ENCODE data around the gene PRAMEF1.
"Not testable (repeated sequence)": the region's sequence is repeated elsewhere in the genome, so short reads cannot be mapped to it uniquely, and the experiment has no call there.

PRAMEF1 gene

DNA sequence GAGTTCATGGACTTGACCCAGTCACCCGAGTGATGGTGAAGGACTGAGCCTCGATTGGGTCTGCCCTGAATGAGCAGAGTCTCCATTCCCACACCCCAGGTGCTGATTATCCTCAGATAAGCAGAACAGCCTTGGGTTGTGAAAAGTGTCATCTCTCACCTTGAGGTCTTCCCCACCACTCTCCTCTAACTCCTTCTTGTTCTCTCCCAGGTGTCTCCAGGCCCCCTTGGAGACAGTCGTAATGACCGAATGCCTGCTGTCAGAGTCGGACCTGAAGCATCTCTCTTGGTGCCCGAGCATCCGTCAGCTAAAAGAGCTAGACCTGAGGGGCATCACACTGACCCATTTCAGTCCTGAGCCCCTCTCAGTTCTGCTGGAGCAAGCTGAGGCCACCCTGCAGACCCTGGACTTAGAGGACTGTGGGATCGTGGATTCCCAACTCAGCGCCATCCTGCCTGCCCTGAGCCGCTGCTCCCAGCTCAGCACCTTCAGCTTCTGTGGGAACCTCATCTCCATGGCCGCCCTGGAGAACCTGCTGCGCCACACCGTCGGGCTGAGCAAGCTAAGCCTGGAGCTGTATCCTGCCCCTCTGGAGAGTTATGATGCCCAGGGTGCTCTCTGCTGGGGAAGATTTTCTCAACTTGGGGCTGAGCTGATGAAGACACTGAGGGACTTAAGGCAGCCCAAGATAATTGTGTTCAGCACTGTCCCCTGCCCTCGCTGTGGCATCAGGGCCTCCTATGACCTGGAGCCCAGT, 14.2 kb upstream of the PRAMEF1 start:
- no peak for DNase-seq (ENCODE audit: low spot score)

DNA sequence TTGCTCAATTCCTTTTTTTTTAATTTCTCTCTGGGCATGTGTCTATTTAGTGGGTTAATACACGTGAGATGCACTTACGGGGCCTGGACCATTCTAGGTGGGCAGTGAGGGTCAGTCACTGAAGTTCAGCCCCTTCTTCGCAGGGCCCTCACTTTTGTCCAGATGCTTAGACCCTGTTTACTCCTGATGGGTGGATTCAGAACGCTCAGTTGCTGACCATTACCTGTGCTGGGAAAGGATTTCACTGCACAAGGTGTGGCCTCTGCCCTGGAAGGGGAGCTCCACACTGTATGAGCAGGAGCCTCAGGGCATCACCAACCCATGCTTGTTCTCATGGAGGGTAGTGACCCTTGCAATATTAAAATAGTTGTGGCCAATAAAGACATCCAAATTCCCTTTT, 13.1 kb upstream of the PRAMEF1 start:
- DNase-seq (ENCODE audit: low spot score), result no peak

DNA sequence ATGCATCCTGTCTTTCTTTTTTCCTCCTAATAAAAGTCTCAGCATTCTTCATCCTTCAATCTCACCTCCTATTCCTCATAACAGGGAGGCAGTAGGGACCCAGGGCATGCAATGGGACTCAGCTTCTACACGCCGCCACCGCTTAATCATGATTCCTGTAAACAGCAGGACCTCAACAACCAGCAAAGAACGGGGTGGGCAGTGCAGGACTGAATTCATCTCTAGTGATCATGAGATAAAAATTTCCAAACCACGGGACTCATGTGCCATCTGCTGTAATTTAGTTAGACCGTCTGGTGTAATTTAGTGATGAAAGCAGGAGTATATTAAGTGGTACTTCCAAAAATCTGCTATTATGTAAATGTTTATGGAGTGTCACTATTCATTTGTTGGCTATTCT, 12.3 kb upstream of the PRAMEF1 start:
- no peak for DNase-seq (ENCODE audit: low spot score)

DNA sequence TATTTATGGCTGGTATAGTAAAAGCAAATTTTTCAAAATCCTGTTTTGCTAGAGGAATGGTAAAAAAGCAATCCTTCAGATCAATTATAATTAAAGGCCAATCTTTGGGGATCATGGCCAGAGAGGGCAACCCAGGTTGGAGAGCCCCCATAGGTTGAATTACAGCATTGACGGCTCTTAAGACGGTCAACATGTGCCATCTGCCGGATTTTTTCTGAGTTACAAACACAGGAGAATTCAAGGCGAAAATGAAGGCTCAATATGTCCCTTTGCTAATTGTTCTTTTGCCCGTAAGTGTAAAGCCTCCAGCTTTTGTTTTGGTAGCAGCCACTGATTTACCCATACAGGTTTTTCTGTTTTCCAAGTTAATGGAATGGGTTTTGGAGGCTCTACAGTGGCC, 9.7 kb upstream of the PRAMEF1 start:
- DNase-seq (ENCODE audit: low spot score), result not testable (repeated sequence)

DNA sequence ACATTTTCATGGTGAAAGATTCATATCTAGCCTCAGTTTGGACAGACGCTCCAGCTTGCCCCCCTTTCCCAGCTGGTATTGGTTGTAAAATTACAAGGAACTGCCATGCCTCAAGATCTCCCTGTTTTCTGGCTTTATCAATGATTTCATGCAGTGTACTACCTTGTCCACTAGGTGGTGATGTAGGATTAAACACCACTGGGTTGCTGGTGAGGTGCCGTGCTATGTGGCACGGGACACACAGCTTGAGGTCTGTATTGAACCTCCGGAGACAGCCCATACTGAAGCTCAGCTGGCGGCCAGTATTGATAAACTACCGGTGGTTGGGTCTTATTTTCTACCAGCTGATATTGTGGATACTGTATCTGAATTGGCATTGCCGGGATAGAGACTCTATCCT, 7.4 kb upstream of the PRAMEF1 start:
- not testable (repeated sequence) for DNase-seq (ENCODE audit: low spot score)

GRCh38 chr1:12784729-12785128, 6.5 kb upstream of the PRAMEF1 start:
- not testable (repeated sequence) for DNase-seq (ENCODE audit: low spot score)

- DNase-seq (ENCODE audit: low spot score), result no peak
Measured at GRCh38 chr1:12798911-12799310, 7.7 kb downstream of the PRAMEF1 start.

GRCh38 chr1:12799730-12800129, 8.5 kb downstream of the PRAMEF1 start:
- DNase-seq (ENCODE audit: low spot score), result no peak

DNA sequence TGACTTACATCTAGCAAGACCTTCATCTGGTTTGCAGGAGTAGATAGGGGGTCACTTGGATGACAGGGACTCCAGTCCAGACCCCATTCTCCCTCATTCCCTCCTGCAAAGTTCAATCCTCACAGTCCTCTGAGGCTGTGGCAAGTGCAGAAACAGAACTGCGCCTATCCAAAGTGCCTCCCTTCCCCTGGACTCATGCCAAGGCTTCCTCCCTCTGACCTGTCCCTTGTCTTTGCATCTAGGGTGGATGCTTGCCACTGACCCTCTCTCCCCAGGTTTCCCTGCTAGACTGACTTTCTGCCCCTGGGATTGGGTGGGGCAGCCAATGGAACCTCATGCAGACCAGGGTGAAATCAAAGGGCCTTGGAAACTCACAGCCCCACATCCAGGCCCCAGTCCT, 18.7 kb downstream of the PRAMEF1 start:
- no peak for DNase-seq (ENCODE audit: low spot score)

GRCh38 chr1:12810691-12811408, 19.7 kb downstream of the PRAMEF1 start:
- no peak for DNase-seq (ENCODE audit: low spot score)

GRCh38 chr1:12811409-12811784, 20.2 kb downstream of the PRAMEF1 start:
- no peak for DNase-seq (ENCODE audit: low spot score)

GRCh38 chr1:12819061-12819460, 27.9 kb downstream of the PRAMEF1 start:
- not testable (repeated sequence) for DNase-seq (ENCODE audit: low spot score)

DNA sequence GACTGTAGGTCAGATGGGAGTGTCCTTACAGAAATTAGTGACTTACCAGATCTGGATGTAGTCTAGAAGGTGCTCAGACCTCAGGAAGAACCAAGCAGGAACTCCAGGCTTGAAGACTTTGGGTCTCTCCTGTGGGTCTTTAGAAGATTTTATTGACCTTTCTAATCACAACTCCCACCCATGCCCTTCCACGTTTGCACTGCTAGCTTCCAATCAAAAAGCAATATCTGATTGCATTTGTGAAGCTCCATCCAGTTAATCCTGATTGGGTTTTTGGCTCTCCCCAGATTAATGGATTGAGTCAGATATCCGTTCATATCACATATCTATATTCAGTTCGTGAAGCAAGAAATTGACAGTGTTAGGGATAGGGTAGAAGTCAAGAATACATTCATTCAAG, 40.1 kb downstream of the PRAMEF1 start, which contains the start of gene PRAMEF11:
Gene PRAMEF11 (minus strand): TSS at position 101 of the 400 bp plus-strand sequence. CDS start 2,621 bp downstream, outside the sequence.
- DNase-seq (ENCODE audit: low spot score), result not testable (repeated sequence)

DNA sequence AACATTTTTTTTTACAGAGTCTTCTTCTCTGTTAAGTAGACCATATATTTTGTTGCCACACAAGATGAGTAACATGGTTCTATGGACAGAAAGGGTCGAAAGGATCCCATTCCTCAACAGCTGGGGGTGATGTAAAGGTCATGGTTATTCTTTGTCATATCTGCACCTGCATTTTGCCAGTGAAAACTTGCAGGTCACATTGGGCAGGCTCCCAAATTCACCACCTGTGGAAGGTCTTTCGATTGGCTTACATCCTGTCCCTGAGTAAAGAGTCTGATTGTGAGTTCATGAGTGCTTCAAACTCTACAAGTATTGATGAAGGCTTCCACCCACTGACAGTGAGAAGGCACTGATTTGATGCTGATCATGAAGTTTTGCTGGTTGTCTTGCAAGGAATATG, 42.1 kb downstream of the PRAMEF1 start:
- not testable (repeated sequence) for DNase-seq (ENCODE audit: low spot score)

All from iPS-NIHi11 (cell line).